AG08396 (cell line): ENCODE results near the gene AK6.
"Not testable (repeated sequence)": the region's sequence is repeated elsewhere in the genome, so short reads cannot be mapped to it uniquely, and the experiment has no call there.

Experiments used
- DNase-seq: peaks from one replicate; pipeline ENCODE4 v3.0.0; 2012; ENCODE audit warnings: low spot score, mixed read lengths

AK6 gene

GRCh38 chr5:69369340-69370121 lies at the start of gene AK6, which contains the start of the genes RAD17 and TAF9:
Gene AK6, minus strand, starts transcription at chr5:69369520. Its CDS starts 30 bp downstream, at chr5:69369490.
Gene RAD17, plus strand, starts transcription at chr5:69369818. Its CDS starts 2,391 bp downstream, at chr5:69372209.
Gene TAF9, minus strand, starts transcription at chr5:69369520. Its CDS starts 3,783 bp downstream, at chr5:69365737.
- DNase-seq = peak; percentile 93

DNA sequence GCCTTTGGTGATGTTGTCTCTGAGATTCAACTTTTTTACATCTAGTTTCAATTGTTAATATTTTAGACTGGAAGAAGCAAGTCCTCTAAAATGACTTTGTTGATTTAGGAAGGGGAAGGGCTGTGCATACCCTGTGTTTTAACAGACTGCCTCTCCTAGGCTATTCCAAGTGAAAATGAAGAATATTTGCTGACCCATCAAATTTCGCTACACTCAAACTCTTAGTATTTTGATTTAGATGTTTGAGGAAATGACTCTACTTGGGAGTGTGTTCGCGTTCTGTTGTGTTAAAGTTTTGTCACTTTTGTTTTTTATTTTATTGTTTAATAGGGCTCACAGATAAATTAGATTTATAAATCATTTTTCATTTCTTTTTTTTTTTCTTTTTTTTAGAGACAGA lies 49.2 kb upstream of the AK6 start:
- no peak for DNase-seq

GRCh38 chr5:69416699-69417098 lies 47.4 kb upstream of the AK6 start:
- no peak for DNase-seq

DNA sequence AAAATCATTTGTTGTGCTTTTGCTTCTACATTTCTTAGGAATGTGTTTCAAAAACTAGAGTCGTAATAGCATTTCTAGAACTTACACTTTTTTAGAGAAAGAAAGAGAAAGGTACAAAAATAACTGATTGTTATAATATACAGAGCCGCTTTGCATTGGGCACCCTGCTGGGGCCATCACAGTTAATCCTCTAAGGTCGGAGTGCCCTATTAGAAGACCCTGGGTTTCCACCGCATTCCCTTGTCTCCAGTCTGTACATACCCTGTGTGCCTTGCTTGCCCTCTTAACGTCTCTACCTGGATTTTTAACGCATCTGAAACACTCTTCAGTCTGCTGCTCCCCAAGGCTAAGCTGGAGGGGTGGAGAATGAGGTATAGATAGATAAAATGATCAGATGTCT lies 46.9 kb upstream of the AK6 start:
- no peak for DNase-seq

DNA sequence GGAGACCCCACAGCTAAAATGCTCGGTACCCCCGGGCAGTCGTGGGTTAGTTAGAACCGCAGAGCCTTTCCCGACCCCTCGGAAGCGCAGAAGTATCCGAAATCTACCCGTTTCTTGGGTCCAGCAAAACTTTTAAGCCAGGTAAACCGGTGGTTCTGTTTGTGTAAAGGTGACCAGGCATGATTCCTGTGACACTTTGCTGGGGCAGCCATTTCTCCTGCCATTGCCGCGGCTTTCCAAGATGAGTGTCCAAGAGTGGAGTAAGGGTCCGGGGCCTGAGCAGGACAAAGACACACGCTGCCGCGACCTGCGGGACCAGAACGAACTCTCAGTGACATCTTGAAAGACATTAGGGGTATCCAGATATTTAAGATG lies 46.3 kb upstream of the AK6 start:
- DNase-seq = no peak

- peak; percentile 79 for DNase-seq
Observed at GRCh38 chr5:69414885-69415583, 45.7 kb upstream of the AK6 start, which contains the start of gene MARVELD2. Gene MARVELD2, plus strand, starts transcription at chr5:69415116. Its CDS starts 4,270 bp downstream, at chr5:69419386.

GRCh38 chr5:69404659-69405330 lies 35.5 kb upstream of the AK6 start:
- DNase-seq = no peak

DNA sequence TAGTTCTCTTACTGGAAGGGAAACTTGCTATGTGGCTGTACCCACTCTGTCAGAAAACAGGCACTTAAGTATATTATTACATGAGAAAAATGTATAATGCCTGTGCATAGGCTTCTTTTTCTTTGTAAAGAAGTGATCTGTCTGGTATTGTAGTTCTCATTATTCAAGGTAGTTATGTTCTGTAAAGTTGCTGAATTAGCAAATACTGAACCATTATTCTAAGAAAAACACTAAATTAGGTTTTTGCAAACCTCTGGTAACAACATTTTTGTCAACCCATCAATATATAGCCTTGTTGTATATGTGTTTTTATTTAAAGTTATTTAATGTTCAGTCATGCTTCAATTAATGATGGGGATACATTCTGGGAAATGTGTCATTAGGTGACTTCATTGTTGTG lies 9.1 kb upstream of the AK6 start:
- DNase-seq = no peak

DNA sequence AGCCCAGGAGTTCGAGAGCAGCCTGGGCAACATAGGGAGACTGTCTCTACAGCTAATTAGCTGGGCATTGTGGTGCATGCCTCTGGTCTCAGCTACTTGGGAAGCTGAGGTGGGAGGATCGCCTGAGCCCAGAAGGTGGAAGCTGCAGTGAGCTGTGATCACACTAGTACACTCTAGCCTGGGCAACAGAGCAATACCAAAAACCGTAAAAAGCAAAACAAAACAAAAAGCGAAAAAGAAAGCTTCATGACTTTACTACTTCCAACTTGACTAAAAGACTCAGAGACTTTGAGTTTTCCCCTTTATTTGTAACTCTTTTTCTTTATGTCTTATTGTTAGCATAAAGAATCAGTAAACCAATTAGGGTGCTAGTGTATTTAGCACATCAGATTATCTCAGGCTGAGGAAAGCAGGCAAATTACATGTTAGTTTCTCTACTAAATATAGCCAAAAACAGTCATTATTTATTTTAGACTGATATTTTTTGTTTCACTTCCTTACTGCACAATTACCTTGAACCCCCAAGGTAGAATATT lies 5.7 kb upstream of the AK6 start:
- no peak for DNase-seq

- no peak for DNase-seq
Observed at GRCh38 chr5:69372394-69372793, 3.1 kb upstream of the AK6 start.

DNA sequence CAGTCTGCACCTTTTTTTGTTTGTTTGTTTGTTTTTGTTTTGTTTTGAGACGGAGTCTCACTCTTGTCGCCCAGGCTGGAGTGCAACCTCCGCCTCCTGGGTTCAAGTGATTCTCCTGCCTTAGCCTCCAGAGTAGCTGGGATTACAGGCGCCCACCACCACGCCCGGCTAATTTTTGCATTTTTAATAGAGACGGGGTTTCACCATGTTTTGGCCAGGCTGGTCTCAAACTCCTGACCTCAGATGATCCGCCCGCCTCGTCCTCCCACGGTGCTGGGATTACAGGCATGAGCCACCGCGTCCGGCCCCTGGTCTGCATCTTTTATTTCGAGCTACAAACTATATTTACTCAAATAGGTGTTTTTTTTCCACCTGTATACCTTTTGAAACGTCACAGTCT lies 1.0 kb upstream of the AK6 start:
- DNase-seq = not testable (repeated sequence)

- no peak for DNase-seq
Observed at GRCh38 chr5:69368458-69369339, 621 bp downstream of the AK6 start.

DNA sequence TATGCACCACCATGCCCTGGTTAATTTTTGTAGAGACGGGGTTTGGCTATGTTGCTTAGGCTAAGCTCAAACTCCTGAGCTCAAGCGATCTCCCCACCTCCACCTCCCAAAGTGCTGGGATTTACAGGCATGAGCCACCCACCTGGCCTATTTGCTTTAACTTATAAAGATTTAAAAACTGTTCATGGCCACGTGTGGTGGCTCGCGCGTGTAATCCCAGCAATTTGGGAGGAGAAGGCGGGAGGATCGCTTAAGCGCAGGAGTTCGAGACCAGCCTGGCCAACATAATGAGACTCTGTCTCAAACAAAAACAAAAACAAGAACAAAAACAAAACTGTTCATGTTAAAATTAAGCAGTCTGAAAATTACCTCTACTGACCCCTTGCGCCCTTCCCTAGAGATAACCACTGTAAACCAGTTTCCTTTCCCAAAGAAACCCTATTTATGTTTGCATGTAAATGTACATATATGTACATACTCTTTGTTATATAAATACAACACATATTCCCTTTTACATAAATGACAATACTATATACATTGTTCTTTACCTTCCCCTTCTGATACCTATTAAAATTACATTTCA lies 1.5 kb downstream of the AK6 start:
- DNase-seq = no peak

DNA sequence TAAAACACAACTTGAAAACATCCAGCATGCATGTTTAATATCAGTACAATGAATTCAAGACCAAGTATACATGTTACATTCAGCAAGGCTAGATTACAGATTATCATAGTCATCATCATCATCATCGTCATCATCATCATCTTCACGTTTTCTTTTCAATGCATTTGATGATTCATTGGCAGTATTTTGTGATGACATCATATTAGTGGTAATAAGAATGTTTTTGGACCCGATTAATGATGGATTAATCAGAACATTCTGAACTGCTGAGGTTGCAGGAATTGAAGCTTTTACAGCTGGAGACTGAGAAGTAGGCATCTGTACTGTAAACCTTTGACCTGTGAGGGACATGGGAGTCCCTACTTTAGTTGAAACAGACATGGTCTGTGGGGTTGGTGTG lies 4.5 kb downstream of the AK6 start:
- no peak for DNase-seq

- DNase-seq = peak; percentile 19
Observed at GRCh38 chr5:69364414-69364813, 4.9 kb downstream of the AK6 start.

DNA sequence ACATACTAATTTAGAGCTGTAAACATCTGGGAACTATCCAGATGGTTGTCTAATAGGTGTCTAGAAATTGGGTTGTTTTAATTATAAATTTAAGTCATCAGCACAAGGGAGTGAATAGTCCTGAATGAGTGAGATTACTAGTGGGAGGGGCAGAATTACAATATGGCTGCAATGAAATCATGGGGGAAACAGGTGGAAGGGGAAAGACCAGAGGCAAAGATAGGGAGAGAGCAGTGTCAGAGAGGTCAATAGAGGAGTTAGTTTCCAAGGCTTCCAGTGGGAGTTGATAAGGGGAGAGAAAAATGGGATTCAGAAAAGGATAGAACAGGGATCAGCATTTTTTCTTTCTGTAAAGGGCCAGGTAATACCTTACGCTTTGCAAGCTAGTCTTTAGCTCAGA lies 8.9 kb downstream of the AK6 start:
- no peak for DNase-seq

- DNase-seq = no peak
Observed at GRCh38 chr5:69359699-69360098, 9.6 kb downstream of the AK6 start.

DNA sequence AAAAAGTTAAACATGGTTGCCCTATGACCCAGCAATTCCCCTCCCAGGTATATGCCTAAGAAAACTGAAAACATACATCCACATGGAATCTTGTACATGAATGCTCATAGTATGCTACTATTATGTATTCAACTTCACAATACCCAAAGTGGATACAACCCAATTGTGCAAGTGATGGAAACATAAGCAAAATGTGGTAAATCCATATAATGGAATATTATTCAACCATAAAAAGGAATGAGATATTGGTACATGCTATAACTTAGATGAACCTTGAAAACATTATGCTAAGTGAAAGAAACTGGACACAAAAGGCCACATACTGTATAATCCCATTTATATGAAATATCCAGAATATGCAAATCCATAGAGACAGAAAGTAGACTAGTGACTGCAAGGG lies 18.7 kb downstream of the AK6 start:
- no peak for DNase-seq

DNA sequence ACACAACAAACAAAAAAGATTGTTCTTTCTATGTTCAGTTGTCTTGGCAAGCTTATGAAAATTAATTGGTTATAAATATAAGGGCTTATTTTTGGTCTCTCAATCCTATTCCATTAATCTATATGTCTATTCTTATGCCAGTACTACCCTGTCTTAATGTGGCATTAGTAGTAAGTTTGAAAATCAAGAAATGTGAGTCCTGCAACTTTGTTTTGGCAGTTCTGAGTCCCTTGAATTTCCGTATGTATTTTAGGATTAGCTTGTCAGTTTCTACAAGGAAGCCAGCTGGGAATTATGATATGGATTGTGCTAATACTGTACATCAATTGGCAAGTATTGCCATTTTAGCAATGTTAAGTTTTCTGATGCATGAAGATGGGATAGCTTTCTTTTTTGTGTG lies 26.2 kb downstream of the AK6 start:
- no peak for DNase-seq

DNA sequence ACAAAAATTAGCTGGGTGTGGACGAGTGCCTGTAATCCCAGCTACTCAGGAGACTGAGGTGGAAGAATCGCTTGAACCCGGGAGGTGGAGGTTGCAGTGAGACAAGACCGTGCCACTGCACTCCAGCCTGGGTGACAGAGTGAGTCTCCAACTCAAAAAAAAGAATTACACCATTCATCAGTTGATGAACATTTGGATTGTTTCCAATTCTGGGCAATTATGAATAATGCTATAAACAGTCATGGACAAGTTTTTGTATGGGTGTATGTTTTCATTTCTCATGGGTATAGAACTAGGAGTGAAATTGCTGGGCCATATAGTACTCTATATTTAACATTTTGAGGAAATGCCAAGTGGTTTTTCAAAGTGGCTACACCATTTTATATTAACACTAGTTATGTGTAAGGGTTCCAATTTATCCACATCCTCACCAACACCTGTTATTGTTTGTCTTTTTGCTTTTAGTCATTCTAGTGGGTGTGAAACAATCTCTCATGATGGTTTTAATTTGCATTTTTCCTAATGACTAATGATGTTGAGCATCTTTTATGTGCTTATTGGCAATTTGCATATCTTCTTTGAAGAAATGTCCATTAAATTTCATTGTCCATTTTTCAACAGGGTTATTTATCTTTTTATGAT lies 27.7 kb downstream of the AK6 start:
- DNase-seq = no peak
